Neural crest cell (in vitro differentiated cells): ENCODE results near the gene TLNRD1. TPM values are rescaled to one million over a fixed set of nuclear protein-coding genes. Genes with fewer than 3 reads are reported as not detected.

Source experiments
- DNase-seq: peaks from one replicate; pipeline ENCODE4 v3.0.0; 2021; ENCODE audit warnings: low read depth, mixed read lengths, low spot score
- H3K27ac Mint-ChIP-seq: one replicate; pipeline ENCODE4 v1.8.0; 2021; ENCODE audit warnings: mild to moderate bottlenecking, mixed read lengths; ENCODE audit not compliant: unreplicated experiment
- H3K27me3 Mint-ChIP-seq: 2 replicates; pipeline ENCODE4 v1.8.0; 2021; ENCODE audit warnings: low read depth, mild to moderate bottlenecking, mixed read lengths
- H3K36me3 Mint-ChIP-seq: 2 replicates; pipeline ENCODE4 v1.8.0; 2021; ENCODE audit warnings: low read depth, mild to moderate bottlenecking, mixed read lengths
- H3K4me1 Mint-ChIP-seq: 2 replicates; pipeline ENCODE4 v1.8.0; 2021; ENCODE audit warnings: mixed read lengths
- H3K4me3 Mint-ChIP-seq: one replicate; pipeline ENCODE4 v1.8.0; 2021; ENCODE audit warnings: mild to moderate bottlenecking, mixed read lengths
- H3K9me3 Mint-ChIP-seq: 2 replicates; pipeline ENCODE4 v1.8.0; 2021; ENCODE audit warnings: mixed read lengths
- CTCF ChIP-seq: fragments of 200-600 bp; sonication (generic); conservative IDR thresholded peaks from 2 replicates; pipeline ENCODE4 v1.5.0; 2021; ENCODE audit warnings: antibody characterized with exemption, mild to moderate bottlenecking
- total RNA-seq: library from RNA; stranded (reverse); gene quantifications from 2 replicates; pipeline ENCODE4 v1.2.1, GENCODE V29; 2021

TLNRD1 gene
- total RNA-seq, 1 donor from 2014 or later: 31.7 TPM

DNA sequence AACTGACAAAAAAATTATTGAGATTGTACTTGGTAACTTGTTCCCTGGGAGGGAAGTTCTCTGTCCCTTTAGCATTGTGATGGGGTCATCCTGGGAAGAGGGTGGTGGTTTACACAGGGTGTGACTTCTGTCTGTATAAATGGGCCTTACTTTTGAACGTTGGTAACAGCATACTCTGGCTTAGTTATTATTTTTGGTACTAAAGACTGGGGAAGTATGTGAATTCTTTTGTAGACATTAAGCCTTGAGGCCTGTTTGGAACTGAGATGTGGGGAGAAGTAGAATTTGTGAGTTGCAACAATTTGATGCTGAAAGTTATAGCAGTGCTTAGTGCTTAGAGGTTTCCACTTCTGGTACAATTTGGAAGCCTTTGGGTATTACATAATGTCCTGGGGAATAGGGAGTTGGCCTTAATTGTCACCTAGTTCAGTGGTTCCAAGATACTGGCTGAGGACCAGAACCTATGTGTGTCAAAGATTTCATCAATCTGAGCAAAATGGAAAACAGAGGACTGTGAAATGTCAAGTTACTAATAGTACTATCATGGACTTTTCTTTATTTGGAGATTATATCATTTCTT, 15.9 kb downstream of the TLNRD1 start:
- H3K27me3 Mint-ChIP-seq: no peaks in the 10 kb centered on the region

DNA sequence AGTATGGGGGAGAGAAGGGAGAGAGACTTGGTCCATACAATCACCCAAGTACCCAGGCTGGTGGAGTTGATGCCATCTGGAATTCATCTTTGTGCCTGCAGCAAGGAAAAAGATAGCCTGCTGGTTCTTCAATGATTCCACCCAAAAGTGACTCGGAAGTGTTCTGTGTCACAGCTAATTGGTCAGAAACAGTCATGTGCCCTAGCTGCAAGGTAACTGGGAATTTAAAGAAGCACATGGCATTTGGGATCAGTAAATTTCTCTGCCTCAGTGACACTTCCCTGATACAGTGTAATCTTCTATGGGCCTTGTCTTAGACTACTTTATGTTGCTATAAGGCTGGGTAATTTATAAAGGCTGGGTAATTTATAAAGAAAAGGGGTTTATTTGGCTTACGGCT, 17.5 kb downstream of the TLNRD1 start:
- Mint-ChIP-seq H3K27me3 (no peaks in the 10 kb centered on the region), H3K27ac (no peak overlapping the region), H3K4me1 (peaks cover 32% of the 10 kb centered on the region), H3K4me3 (no peak overlapping the region), H3K9me3 (no peaks in the 10 kb centered on the region), H3K36me3 (peaks cover 3% of the 10 kb centered on the region)
- DNase-seq: no peak
- TF ChIP-seq CTCF: no peak

More for the DNA sequence above, 15.9 kb downstream of the TLNRD1 start:
- no peak for DNase-seq
- TF ChIP-seq CTCF: no peak
- Mint-ChIP-seq H3K9me3 (no peaks in the 10 kb centered on the region), H3K4me1 (peaks cover 30% of the 10 kb centered on the region), H3K36me3 (peaks cover 3% of the 10 kb centered on the region), H3K4me3 (no peak overlapping the region), H3K27ac (no peak overlapping the region)

GRCh38 chr15:81021321-81021720, 20.6 kb downstream of the TLNRD1 start:
- TF ChIP-seq CTCF: no peak
- no peaks in the 10 kb centered on the region for H3K27me3 Mint-ChIP-seq

GRCh38 chr15:81023483-81024264, 23.0 kb downstream of the TLNRD1 start:
- DNase-seq: no peak
- H3K4me3 Mint-ChIP-seq: no peak overlapping the region

More at GRCh38 chr15:81021321-81021720, 20.6 kb downstream of the TLNRD1 start:
- Mint-ChIP-seq H3K9me3 (no peaks in the 10 kb centered on the region), H3K4me3 (no peak overlapping the region), H3K36me3 (no peaks in the 10 kb centered on the region), H3K27ac (no peak overlapping the region), H3K4me1 (peaks cover 41% of the 10 kb centered on the region)
- DNase-seq: no peak

DNA sequence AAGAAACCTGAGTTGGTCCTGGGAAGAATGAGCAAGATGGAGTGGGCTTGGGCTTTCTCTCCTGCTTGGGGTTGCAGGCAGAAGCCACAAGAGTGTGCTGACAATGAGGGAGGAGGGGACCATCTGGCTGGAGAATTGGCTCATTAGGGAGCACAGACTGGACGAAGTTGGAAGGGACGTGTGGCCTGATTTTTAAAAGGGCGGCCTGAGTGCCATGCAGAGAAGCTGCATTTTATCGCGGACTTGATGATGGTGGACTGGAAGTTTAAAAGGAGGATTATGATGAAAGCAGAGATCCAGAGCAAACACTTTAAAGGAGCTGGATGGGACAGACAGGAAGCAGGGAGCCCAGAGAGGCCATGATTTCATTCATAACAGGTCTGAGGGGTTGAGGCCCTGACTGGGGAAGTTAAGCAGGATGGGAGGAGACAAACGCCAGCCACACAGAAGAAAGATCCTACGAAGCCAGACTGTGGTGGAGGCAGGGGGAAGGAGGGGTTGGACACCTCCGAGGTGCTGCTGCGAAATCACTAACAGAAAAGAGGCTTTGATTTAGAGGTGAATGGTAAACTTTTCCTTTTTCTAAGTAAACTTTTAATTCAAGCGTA, 23.6 kb downstream of the TLNRD1 start:
- no peaks in the 10 kb centered on the region for H3K9me3 Mint-ChIP-seq

More at GRCh38 chr15:81023483-81024264, 23.0 kb downstream of the TLNRD1 start:
- no peak for TF ChIP-seq CTCF
- Mint-ChIP-seq H3K9me3 (no peaks in the 10 kb centered on the region), H3K4me1 (peaks cover 36% of the 10 kb centered on the region), H3K27me3 (no peaks in the 10 kb centered on the region), H3K27ac (no peak overlapping the region), H3K36me3 (no peaks in the 10 kb centered on the region)

More for the DNA sequence above, 23.6 kb downstream of the TLNRD1 start:
- Mint-ChIP-seq H3K36me3 (no peaks in the 10 kb centered on the region), H3K4me1 (peaks cover 36% of the 10 kb centered on the region), H3K27ac (peak overlapping the region; percentile 25), H3K27me3 (no peaks in the 10 kb centered on the region), H3K4me3 (no peak overlapping the region)
- no peak for DNase-seq
- TF ChIP-seq CTCF: no peak
